Small intestine (tissue), 7 donors: Measurements from ENCODE around the gene MFSD11. TPM values are rescaled to one million over a fixed set of nuclear protein-coding genes. Genes with fewer than 3 reads are reported as not detected.
"Not testable (repeated sequence)": the region's sequence is repeated elsewhere in the genome, so short reads cannot be mapped to it uniquely, and the experiment has no call there.

ENCODE experiments used
- DNase-seq, 2 donors: peaks; one replicate each; pipeline versions ENCODE4 v3.0.0 to v3.0.0-alpha.2; 2013
- FAIRE-seq: peaks from 2 replicates; lab custom pipeline; 2012; peaks lifted over from hg19 to GRCh38; lab: Jason Lieb, UNC
- H3K27ac ChIP-seq, 3 donors: one replicate each; pipeline ENCODE4 v1.5.1; 2013; ENCODE audit warnings: low read length in 2 of 3, mild to moderate bottlenecking in 2 of 3, control low read depth in 1 of 3, inconsistent platforms in 1 of 3, low read depth in 1 of 3, moderate library complexity in 1 of 3
- H3K27me3 ChIP-seq, 3 donors: one replicate each; pipeline ENCODE4 v1.6.1; 2013; ENCODE audit warnings: low read length in 3 of 3, inconsistent platforms in 1 of 3; ENCODE audit not compliant: control insufficient read depth in 3 of 3, insufficient read depth in 3 of 3
- H3K36me3 ChIP-seq, 3 donors: one replicate each; pipeline ENCODE4 v1.6.1; 2013; ENCODE audit warnings: low read length in 3 of 3, inconsistent platforms in 1 of 3, low read depth in 1 of 3, mild to moderate bottlenecking in 1 of 3, moderate library complexity in 1 of 3; ENCODE audit not compliant: control insufficient read depth in 3 of 3, insufficient read depth in 2 of 3
- H3K4me1 ChIP-seq, 3 donors: one replicate each; pipeline ENCODE4 v1.6.1; 2013; ENCODE audit warnings: low read length in 2 of 3, inconsistent platforms in 1 of 3, low read depth in 1 of 3, mild to moderate bottlenecking in 1 of 3, moderate library complexity in 1 of 3; ENCODE audit not compliant: control insufficient read depth in 3 of 3, insufficient read depth in 2 of 3
- H3K4me3 ChIP-seq, 3 donors: one replicate each; pipeline ENCODE4 v1.5.1; 2013; ENCODE audit warnings: low read length in 3 of 3, control low read depth in 1 of 3, inconsistent platforms in 1 of 3, low read depth in 1 of 3, mild to moderate bottlenecking in 1 of 3, moderate library complexity in 1 of 3
- H3K9me3 ChIP-seq, 2 donors: one replicate each; pipeline ENCODE4 v1.6.1; 2013; ENCODE audit warnings: low read depth in 1 of 2, low read length in 1 of 2; ENCODE audit not compliant: control insufficient read depth in 2 of 2, insufficient read depth in 1 of 2
- WGBS, 3 donors: extraction: QIAGEN DNeasy Blood & Tissue Kit; methylation state at CpG; one replicate each; pipeline ENCODE4 v1.1.7; 2013; 5-methylcytosine and 5-hydroxymethylcytosine counted together
- polyA plus RNA-seq, 4 donors: library from polyadenylated mRNA; stranded (reverse) in 3 of 4; unstranded in 1 of 4; fragments of 200-250 nt in 3 of 4; fragments of 120-200 nt in 1 of 4; gene quantifications; one replicate each; pipeline versions ENCODE4 v1.2.1 to v1.2.3, GENCODE V29; 2013
- donor health status: healthy with polysubstance abuse.
- donor health status: control.
- donor health status: control.
- donor health status: Bipolar disorder and iron deficiency.
- donor health status: healthy.

MFSD11 gene
- polyA plus RNA-seq, 4 donors, result 8.3 to 28.4 (median 15.2) TPM

DNA sequence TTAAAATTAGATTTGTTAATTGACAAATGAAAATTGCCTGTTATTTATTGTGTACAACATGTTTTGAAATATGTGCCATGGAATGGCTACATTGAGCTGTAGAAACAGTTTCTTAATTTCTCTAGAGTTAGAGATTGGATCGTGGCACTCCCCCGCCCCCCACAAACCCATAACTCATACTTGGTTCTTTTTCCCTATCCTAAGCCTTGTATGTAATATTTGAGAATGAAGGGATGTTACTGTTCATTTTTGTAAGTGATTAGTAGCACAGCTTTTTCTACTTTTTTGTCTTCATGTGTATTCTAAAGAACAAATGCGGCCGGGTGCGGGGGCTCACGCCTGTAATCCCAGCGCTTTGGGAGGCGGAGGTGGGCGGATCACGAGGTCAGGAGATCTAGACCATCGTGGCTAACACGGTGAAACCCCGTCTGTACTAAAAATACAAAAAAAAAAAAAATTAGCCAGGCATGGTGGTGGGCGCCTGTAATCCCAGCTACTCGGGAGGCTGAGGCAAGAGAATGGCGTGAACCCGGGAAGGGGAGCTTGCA is 1.7 kb downstream of the MFSD11 start:
- not testable (repeated sequence) for DNase-seq, H3K27ac ChIP-seq, H3K4me3 ChIP-seq, FAIRE-seq, H3K9me3 ChIP-seq, H3K27me3 ChIP-seq
- 91 to 94% (median 94%) methylated on average over 17 of the region's 17 CpGs for WGBS, 3 donors
- Histone ChIP-seq H3K4me1 (peaks cover 0 to 13% (median 2%) of the 10 kb centered on the region in 3 donors), H3K36me3 (peaks cover 8 to 14% (median 14%) of the 10 kb centered on the region in 3 donors)

DNA sequence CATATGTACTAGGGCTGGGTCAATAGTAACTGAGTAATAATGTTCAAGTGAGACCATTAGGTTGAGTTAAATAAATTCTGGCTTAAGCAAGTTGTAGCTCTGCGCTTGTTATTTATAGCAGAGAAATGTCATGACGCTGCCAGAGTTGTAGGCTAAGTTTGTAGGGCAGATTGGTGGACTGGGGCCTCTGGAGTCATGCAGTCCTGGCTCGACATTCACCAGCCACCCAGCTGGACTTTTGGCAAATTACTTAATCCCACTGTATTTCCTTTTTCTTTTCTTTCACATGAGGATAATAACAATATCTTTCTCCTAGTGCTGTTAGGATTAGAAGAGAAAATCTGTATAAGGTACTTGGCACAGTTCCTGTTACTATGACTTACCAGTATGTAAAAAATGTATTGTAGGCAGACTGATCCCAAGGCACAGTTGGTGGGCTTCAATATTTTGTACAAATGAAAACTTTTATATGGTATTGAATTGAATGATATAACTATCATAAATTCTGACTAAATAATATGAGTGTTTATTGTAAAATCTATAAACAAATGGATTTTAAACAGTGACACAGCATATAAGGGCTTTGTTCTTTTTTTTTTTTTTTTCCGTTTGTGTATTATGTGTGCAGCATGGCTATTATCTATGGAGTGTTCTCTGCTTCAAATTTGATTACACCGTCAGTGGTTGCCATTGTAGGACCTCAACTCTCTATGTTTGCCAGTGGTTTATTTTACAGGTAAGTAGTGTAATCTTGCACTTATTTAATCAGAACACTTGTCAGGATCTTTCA is 2.6 kb downstream of the MFSD11 start:
- Histone ChIP-seq H3K9me3 (no peaks in the 10 kb centered on the region), H3K27ac (no peak overlapping the region), H3K4me3 (no peak overlapping the region), H3K4me1 (peaks cover 0 to 13% (median 2%) of the 10 kb centered on the region in 3 donors), H3K36me3 (peaks cover 7 to 19% (median 18%) of the 10 kb centered on the region in 3 donors), H3K27me3 (no peaks in the 10 kb centered on the region)
- DNase-seq, result no peak
- 69 to 91% (median 86%) methylated on average over 5 of the region's 5 CpGs for WGBS, 3 donors
- FAIRE-seq, result no peak

DNA sequence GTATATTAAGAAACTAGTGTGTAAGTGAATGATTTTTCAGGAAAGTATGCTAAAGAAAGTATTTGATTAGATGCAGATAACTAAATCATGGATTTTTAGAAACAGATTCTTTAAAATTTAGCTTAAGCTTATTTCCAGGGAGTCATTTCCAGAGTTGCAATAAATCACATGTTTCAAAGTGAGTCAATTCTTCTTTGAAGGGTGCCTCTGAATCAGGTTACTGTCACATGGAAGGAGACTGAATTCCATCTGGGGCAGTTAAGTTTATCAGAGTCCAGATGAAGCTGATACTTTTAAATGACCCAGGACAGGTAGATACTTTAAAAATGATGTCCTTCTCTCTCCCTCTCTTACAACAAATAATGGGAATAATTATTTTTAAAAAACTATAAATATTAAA is 5.0 kb downstream of the MFSD11 start:
- Histone ChIP-seq H3K4me1 (peaks cover 0 to 13% (median 2%) of the 10 kb centered on the region in 3 donors), H3K36me3 (peaks cover 6 to 23% (median 19%) of the 10 kb centered on the region in 3 donors), H3K27ac (peak overlapping the region in 1 of 3 donors; percentile 49)

DNA sequence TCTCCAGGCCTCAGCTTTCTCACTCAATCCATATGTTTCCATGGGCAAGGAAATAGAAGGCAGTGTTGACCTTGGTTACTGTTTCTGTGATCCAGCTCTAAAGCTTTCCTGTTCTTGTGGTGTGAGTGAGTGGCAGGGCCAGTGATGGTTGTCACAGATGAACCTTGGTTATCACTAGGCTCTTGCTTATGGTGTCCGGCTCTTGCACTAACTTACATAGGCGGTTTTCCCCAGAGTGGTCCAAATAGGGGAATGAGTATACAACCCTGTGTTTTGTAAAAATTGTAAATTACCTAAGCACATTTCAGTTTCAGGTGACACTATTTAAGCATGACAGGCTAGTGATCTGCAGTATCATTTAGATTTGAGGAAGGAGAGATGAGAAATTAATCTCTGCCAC is 6.8 kb downstream of the MFSD11 start:
- Histone ChIP-seq H3K4me3 (no peak overlapping the region), H3K4me1 (peaks cover 0 to 3% (median 0%) of the 10 kb centered on the region in 3 donors), H3K27me3 (no peaks in the 10 kb centered on the region), H3K27ac (no peak overlapping the region), H3K36me3 (peaks cover 6 to 31% (median 19%) of the 10 kb centered on the region in 3 donors), H3K9me3 (no peaks in the 10 kb centered on the region)
- DNase-seq (no peak), FAIRE-seq (no peak)
- 74 to 98% (median 94%) methylated on average over 2 of the region's 2 CpGs for WGBS, 3 donors

More for the DNA sequence above, 5.0 kb downstream of the MFSD11 start:
- no peaks in the 10 kb centered on the region for H3K9me3 ChIP-seq
- no peaks in the 10 kb centered on the region for H3K27me3 ChIP-seq
- no peak overlapping the region for H3K4me3 ChIP-seq
- DNase-seq, result no peak
- FAIRE-seq, result no peak

DNA sequence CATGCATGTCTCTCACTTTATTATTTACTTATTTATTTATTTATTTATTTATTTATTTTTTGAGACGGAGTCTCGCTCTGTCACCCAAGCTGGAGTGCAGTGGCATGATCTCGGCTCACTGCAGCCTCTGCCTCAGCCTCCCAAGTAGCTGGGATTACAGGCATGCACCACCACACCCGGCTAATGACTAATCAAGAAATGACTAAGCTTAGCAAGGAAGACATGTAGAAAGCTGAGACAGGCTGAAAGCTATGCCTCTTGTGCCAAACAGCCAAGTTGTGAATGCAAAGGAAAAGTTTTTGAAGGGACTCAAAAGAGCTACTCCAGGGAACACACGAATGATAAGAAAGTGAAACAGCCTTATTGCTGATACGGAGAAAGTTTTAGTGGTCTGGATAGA is 7.9 kb downstream of the MFSD11 start:
- H3K4me1 ChIP-seq, FAIRE-seq, H3K27ac ChIP-seq, DNase-seq, H3K27me3 ChIP-seq, H3K9me3 ChIP-seq, H3K4me3 ChIP-seq: not testable (repeated sequence)
- peaks cover 6 to 31% (median 19%) of the 10 kb centered on the region in 3 donors for H3K36me3 ChIP-seq
- 93 to 95% (median 94%) methylated on average over 6 of the region's 6 CpGs for WGBS, 3 donors

DNA sequence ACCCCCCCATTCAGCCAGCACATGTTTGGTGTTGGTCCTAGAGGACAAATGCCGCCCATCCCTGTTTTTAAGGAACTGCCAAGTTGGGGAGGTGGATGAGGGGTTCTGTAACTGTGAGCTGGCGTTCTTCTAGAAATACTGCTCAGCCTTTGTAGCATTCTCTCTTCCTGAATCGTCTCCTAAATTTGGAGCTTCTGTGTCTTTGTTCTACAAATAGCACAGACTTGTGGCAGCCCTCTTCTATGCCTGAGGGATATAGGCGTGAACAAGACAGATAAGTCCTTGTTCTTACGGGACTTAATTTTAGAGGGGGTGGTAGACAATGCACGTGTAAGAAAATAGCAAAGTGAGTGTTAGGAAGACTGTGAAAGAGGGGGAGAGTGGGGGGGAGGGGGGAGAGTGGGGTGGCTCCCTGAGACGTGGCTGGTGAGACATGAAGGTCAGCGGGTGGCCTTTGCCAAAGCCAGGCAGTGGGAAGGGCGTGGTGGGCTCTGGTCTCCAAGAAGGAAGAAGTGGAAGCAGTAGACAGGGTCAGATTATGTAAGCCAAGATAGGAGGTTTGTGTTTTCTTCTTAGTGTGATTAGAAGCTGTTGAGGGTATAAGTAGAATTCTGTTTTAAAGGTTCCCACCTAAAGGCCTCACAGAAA is 9.9 kb downstream of the MFSD11 start:
- FAIRE-seq (no peak), DNase-seq (no peak)
- Histone ChIP-seq H3K4me1 (no peaks in the 10 kb centered on the region), H3K4me3 (no peak overlapping the region), H3K27me3 (no peaks in the 10 kb centered on the region), H3K9me3 (no peaks in the 10 kb centered on the region), H3K36me3 (peaks cover 0 to 25% (median 13%) of the 10 kb centered on the region in 3 donors), H3K27ac (no peak overlapping the region)
- WGBS, 3 donors, result 84 to 87% (median 86%) methylated on average over 9 of the region's 9 CpGs

DNA sequence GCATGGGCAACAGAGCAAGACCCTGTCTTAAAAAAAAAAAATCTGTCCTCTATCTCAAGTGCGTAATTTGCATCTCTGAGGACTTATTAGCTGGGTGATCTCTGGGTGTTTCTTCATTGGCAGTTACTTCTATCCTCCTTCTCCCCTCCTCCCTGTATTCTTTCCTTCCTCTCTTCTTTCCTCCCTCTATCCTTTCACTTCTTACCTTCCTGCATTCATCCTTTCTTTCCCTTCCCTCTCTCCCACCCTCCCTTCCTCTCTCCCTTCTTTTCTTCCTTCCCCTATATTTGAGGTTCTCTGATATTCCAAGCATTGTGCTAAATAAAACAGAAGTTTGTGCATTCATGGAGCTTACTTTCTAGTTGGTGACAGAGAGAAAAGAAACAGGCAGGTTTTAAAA is 10.7 kb downstream of the MFSD11 start:
- 87 to 100% (median 100%) methylated on average over 1 of the region's 1 CpG for WGBS, 3 donors

DNA sequence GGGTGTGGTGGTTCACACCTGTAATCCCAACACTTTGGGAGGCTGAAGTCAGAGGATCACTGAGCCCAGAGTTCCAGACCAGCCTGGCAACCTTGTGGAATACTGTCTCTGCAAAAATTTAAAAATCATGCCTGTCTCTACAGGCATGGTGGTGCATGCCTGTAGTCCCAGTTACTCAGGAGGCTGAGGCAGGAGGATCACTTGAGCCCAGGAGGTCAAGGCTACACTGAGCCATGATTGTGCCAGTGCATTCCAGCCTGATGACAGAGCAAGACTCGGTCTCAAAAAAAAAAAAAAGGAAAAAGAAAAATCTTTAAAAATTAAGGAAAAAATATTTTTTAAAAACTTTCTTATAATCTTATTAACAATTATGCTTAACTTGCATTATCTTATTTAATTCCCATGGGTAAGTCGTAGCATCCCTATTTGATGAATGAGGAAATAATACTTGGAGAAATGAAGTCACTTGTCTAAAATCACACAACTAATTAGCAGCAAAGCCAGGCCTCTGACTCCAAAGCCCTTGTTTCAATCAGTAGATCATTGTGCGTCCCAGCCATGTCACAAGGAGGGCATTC is 13.6 kb downstream of the MFSD11 start:
- no peak overlapping the region for H3K27ac ChIP-seq
- H3K4me3 ChIP-seq, result no peak overlapping the region
- 94 to 95% (median 95%) methylated on average over 3 of the region's 3 CpGs for WGBS, 3 donors
- no peaks in the 10 kb centered on the region for H3K4me1 ChIP-seq
- H3K9me3 ChIP-seq, result no peaks in the 10 kb centered on the region
- no peaks in the 10 kb centered on the region for H3K27me3 ChIP-seq
- FAIRE-seq, result no peak
- peaks cover 3 to 35% (median 4%) of the 10 kb centered on the region in 3 donors for H3K36me3 ChIP-seq
- DNase-seq, result no peak

More for the DNA sequence above, 10.7 kb downstream of the MFSD11 start:
- H3K27ac ChIP-seq, result no peak overlapping the region
- no peaks in the 10 kb centered on the region for H3K27me3 ChIP-seq
- no peaks in the 10 kb centered on the region for H3K4me1 ChIP-seq
- no peak overlapping the region for H3K4me3 ChIP-seq
- no peak for FAIRE-seq
- no peak for DNase-seq
- no peaks in the 10 kb centered on the region for H3K9me3 ChIP-seq
- H3K36me3 ChIP-seq, result peaks cover 0 to 29% (median 11%) of the 10 kb centered on the region in 3 donors
